Measurements from ENCODE around the gene GABPB1.

Gene GABPB1

GRCh38 chr15:50257924-50258323 is 97.1 kb downstream of the GABPB1 start:
- in situ Hi-C loops (cut with HindIII; ENCODE audit: low sequenced_read_pairs), result no loop called here
- DNase-seq (ENCODE audit: low read depth, low spot score), result peak; percentile 27
- no peak for TF ChIP-seq CTCF (IDR thresholded peaks at IDR 0.05; ENCODE audit: low read depth, low read length)
- no peak overlapping the region for H3K4me3 ChIP-seq (ENCODE audit: low read depth, low read length)

GRCh38 chr15:50257332-50257731 is 97.7 kb downstream of the GABPB1 start:
- in situ Hi-C loops (cut with HindIII; ENCODE audit: low sequenced_read_pairs), result no loop called here

GRCh38 chr15:50256188-50257041 is 98.6 kb downstream of the GABPB1 start:
- no peak overlapping the region for H3K4me3 ChIP-seq (ENCODE audit: low read depth, low read length)
- in situ Hi-C loops (cut with HindIII; ENCODE audit: low sequenced_read_pairs), result no loop called here
- no peak for TF ChIP-seq CTCF (IDR thresholded peaks at IDR 0.05; ENCODE audit: low read depth, low read length)
- peak; percentile 68 for DNase-seq (ENCODE audit: low read depth, low spot score)

More at GRCh38 chr15:50257332-50257731, 97.7 kb downstream of the GABPB1 start:
- no peak overlapping the region for H3K4me3 ChIP-seq (ENCODE audit: low read depth, low read length)
- no peak for TF ChIP-seq CTCF (IDR thresholded peaks at IDR 0.05; ENCODE audit: low read depth, low read length)
- no peak for DNase-seq (ENCODE audit: low read depth, low spot score)

GRCh38 chr15:50252556-50252955 is 102.4 kb downstream of the GABPB1 start:
- no peak overlapping the region for H3K4me3 ChIP-seq (ENCODE audit: low read depth, low read length)
- in situ Hi-C loops (cut with HindIII; ENCODE audit: low sequenced_read_pairs), result no loop called here
- DNase-seq (ENCODE audit: low read depth, low spot score), result no peak
- no peak for TF ChIP-seq CTCF (IDR thresholded peaks at IDR 0.05; ENCODE audit: low read depth, low read length)

- no peak for DNase-seq (ENCODE audit: low read depth, low spot score)
- in situ Hi-C loops (cut with HindIII; ENCODE audit: low sequenced_read_pairs), result no loop called here
- H3K4me3 ChIP-seq (ENCODE audit: low read depth, low read length), result no peak overlapping the region
- no peak for TF ChIP-seq CTCF (IDR thresholded peaks at IDR 0.05; ENCODE audit: low read depth, low read length)
These were observed 103.3 kb downstream of the GABPB1 start for GRCh38 chr15:50251638-50252182.

- TF ChIP-seq CTCF (IDR thresholded peaks at IDR 0.05; ENCODE audit: low read depth, low read length), result no peak
- in situ Hi-C loops (cut with HindIII; ENCODE audit: low sequenced_read_pairs), result no loop called here
- no peak for DNase-seq (ENCODE audit: low read depth, low spot score)
- H3K4me3 ChIP-seq (ENCODE audit: low read depth, low read length), result no peak overlapping the region
These were observed 104.1 kb downstream of the GABPB1 start for GRCh38 chr15:50250760-50251394.
